HG03432 (cell line): Measurements from ENCODE around the gene C4BPB.
A peak's percentile ranks its signal among the peaks of the same experiment; 100 is the strongest.

Experiments used
- ATAC-seq: cut with Tn5 transposase; IDR thresholded peaks from one replicate; pipeline ENCODE4 v1.9.1; 2021; ENCODE audit warnings: mild to moderate bottlenecking, moderate library complexity; ENCODE audit not compliant: unreplicated experiment

The C4BPB gene

DNA sequence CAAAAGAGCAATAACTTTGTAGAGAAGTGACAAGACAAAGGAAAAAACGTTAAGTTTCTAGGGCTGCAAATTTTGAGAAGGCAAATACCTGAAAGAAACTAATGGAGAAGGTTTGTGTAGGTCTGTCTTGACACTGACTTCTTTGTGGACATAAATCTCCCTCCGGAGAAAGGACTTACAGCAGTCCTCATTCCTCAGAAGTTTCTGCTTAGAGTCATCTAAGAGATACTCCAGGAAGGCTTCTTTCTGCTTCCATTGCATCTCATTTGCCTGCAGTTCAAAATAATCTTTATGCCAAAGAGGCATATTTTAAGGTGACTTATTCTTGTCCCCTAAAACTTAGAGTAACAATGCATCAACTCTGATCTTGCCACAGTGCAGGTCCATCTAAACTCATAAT is 4.4 kb upstream of the C4BPB start:
- ATAC-seq: no peak

DNA sequence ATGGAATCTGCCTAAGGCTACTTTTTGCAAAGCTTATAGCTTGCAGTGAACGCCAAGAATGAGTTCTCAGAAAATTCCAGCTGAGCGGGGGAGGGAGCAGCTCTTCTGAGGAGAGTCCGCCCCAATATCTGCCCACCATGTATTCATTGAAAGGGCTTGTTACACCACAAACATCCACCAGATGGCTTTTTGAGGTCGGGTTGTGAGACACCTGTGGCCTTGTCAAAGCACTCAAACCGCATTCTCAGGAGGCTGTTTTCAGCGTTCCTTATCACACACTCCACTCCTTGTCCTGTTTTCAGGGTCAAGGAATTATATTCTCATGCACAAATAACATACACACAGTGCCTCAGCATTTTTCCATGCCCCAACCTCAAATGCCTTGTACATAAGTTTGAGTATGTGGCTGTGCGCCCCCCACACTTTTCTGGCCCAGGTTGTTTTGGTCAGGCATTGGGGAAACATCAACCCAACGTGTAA is 3.9 kb upstream of the C4BPB start:
- ATAC-seq: peak; percentile 73

DNA sequence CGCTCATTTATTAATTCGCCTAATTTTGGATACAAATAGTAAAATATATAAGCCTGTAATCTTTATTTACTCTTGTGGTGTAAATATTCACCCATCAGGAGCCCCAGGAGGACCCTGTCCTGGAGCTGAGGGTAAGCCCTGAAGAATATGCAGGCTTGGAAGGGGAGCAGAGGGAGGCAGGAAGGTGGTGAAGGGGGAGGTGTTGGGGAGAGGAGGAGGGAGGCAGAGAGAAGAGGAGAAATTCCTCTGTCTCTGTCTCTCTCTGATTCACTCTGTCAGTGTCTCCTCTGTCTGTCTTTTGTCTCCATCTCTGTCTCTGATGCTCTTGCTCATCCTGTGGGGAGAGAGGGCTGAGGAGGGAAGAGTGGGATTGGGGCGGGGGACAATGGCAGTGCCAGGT is 2.8 kb upstream of the C4BPB start:
- no peak for ATAC-seq

DNA sequence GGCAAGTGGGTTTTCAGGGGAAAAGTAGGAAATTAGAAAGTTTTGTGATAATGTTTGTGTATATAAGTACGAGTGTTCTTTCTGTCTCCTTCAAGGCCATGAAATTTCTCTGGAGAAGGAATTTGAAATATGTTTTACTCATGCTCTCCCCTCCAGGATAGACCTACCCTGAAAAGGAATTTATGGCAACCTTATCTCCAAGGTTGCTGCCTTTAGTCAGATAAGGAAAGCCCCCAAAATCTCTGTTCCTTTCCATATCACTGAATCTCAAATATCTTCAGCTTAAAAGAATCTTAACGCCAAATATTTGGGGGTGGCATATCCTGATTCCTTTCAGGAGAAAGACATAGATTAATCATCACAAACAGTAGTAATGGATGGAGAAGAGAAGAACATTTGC is 499 bp upstream of the C4BPB start:
- ATAC-seq: no peak

DNA sequence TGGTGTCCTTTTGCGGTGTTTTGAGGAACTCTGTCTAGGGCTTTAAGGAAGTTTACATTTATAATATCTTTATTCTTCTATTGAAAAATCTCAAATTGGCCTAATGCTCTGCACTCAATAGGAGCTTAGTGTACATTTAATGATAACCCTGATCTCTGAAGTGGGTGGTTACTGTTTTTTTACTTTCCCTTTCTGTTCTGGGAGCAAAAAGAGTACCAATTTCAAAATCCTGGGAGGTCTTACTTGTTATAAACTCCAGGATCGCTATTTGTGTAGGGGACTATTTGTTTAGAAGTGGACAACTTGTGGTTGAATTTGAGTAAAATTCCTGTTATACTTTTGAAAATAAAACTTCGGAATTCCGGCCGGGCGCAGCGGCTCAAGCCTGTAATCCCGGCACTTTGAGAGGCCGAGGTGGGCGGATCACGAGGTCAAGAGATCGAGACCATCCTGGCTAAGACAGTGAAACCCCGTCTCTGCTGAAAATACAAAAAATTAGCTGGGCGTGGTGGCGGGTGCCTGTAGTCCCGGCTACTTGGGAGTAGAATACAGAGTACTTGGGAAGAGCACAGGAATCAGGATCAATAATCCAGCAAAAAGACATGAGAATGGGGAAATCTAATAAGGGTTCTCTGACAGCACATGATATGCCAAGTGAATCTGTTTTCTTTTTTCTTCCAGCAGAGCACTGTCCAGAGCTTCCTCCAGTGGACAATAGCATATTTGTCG is 1.1 kb downstream of the C4BPB start:
- ATAC-seq: no peak

DNA sequence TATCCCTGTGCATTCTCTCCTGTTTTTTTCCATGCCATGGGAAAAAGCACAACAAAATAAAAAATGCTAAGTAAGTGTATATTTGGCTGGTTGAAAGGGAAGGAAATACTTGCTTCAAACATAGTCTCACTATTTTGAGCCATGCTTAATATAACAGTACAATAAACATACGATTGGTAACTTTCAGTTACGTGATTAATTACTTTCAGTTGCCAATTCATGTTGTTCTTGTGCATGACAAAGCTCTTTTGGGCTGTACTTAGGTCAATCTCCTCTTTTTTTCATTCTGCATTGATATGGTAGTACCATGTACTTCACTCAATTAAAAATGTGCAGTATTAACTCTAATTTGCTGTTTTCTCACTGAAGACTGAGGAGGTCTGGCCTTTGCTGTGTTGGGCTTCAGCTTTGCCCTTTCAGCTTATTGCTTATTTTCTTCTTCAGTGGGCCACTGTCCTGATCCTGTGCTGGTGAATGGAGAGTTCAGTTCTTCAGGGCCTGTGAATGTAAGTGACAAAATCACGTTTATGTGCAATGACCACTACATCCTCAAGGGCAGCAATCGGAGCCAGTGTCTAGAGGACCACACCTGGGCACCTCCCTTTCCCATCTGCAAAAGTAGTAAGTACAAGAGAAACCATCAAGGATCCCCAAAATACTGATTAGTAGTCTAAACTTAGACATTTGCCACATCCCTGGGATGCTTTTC is 2.7 kb downstream of the C4BPB start:
- no peak for ATAC-seq

DNA sequence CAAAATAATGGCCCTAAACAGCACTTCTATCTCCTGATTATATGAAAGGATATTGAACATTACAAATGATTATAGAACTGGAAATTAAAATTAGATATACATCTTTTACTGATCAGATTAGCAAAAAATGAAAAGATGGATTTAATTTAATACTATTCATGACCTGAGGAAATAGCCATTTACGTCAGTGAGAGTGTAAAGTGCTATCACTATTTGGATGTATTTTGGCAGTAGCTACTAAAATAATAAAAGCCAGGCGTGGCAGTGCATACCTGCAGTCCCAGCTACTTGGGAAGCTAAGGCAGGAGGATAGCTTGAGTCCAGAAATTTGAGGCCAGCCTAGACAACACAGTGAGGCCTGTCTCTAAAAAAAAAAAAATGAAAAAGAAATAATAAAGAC is 5.3 kb downstream of the C4BPB start:
- no peak for ATAC-seq

DNA sequence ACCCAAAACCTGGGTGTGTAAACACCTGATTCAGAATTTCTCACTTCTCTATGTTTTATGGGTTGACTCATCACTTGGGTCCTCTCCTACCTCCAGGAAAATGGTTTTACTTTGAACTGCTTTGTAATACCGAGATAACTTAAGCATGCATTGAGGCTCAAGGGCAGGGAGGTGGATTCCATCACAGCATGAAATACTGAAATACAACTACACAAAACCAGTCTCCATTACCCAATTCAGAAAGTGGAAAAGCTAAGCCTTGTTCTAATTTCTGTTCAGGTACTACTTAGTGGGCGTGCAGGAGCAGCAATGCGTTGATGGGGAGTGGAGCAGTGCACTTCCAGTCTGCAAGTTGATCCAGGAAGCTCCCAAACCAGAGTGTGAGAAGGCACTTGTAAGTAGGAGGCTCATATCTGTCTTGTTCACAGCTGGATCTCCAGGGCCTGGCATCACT is 9.2 kb downstream of the C4BPB start:
- peak; percentile 96 for ATAC-seq

DNA sequence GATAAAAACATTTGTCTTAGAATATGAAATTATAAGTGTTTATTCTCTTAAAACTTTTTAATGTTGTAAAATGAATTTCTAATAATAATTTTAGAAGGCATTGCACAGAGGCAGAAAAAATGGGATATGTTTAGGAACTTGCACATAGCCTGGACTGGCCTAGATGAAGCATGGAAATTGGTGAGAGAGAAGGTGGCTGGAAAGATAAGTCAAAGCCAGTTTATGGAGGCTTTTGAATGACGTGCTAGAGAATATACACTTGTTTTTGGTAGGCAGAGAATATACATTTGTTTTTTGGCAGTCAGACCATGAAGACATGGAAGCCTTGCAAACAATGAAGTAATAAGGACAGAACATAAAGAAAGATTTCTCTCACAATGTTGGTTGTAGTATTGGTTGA is 13.1 kb downstream of the C4BPB start:
- ATAC-seq: no peak

DNA sequence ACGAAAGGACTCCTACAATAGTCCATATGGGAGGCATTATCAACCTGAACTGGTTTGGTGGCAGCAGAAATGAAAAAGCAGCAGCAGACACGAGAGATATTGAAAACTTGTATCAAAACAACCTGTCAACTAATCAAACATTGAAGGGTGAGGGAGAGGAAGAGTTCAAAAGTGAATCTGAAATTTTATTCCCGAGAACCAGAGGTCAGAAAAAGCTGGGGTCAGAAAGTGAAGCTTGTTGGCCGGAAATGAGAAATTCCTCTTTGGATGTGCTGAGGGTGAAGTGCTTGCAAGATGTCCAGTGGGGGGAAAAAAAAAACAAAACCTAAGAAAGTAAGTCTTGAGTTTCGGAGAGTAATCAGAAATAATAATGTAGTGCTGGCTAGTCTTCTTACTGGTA is 13.5 kb downstream of the C4BPB start:
- ATAC-seq: no peak

DNA sequence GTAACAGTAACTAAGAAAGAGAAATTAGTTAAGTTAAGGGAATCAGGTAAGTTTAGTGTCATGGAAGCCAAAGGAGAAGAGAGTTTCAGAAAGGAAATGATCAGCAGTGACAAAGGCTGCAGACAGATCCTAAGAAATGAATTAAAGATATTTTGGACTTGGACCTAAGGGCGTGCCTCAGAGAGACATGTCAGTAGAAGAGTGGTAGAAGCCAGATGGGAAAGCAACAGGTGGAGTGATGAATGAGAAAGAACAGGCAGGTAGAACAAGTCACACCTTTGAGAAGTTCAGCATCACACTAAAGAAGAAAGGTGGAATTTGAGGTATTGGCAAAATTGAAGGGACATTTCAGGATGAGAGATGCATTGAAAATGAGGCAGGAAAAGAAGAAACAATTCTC is 14.0 kb downstream of the C4BPB start:
- no peak for ATAC-seq

DNA sequence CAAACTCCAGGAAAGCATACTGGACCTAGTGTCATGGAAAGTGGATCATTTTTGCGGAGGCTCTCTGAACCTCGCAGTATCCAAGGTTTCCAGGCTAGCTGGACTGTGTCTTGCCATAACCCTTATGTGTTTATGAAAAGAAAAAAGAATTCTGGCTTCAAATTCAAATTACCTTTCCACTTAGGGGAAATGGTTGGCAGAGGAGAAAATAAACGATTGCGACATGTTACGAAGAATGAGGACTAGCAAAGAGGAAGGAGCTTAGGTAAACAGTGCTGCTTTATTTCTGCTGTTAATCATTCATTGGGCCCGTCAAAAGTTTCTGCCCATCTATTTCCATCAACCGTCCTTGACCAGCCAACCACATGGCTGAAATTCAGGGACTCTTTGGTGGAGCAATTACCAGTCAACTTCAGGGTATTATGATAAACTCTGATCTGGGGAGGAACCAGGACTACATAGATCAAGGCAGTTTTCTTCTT is 15.3 kb downstream of the C4BPB start, which contains the start of gene C4BPA:
C4BPA (plus strand) TSS at position 342 of the 482 bp plus-strand sequence. CDS start 8,793 bp downstream, outside the sequence.
- ATAC-seq: no peak

DNA sequence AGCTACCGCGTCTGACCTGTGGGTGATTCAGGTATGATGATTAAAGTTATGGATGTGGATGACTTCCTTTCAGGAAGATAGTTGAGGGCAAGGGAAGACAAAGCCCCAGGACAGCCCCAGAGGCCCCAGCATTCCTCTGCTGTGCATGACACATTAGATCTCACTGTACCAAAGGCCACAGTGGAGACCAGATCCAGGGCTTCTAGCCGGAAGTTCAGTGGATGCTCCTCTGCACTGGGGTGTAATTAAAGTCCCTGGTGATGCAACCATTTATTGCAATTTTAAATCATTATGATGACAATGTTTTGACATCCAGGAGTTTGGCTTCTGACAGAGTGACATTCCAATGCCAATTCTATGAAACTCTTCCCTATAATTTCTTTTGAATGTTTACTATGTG is 20.3 kb downstream of the C4BPB start:
- ATAC-seq: no peak

DNA sequence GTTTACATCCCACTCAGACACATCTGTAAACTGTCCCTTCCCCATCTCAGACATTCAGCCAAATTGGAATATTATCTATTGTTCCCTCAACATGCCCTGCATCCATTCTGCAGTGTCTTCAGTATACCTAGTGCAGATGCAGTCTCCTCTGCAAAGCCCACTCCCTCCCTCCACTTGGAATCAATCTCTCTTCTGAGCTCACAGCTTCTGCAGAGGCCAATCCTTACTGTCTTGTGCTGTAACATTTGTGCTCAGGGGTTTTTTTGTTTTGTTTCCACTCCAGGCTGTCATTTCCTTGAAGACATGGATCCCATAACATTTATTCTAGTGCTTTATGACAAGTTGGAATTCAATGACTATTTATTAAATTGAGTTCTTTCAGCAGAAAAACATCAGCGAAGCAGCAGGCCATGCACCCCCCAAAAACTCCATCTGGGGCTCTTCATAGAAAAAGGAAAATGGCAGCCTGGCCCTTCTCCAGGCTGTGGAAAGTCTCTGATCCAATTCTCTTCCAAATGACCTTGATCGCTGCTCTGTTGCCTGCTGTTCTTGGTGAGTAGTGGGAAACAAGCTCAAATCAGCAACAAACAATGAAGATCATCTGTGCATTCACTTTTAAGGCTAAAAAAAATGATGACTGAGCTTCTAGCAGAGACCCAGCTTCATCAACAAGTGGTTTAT is 24.1 kb downstream of the C4BPB start:
- ATAC-seq: no peak

DNA sequence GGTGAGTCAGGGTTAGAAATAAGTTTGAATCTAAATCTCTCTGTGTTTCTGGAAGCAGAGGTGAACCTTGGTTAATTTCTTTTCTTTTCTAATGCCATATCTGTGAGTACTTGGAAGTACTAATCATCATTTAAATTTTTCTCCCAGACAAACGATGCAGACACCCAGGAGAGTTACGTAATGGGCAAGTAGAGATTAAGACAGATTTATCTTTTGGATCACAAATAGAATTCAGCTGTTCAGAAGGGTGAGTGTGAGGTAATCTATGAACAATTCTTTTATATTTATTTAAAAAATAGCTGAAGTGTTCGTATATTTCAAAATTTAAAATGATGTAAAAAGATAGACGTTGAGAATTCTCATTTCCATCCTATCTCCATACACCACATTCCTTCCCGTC is 26.6 kb downstream of the C4BPB start:
- ATAC-seq: no peak

DNA sequence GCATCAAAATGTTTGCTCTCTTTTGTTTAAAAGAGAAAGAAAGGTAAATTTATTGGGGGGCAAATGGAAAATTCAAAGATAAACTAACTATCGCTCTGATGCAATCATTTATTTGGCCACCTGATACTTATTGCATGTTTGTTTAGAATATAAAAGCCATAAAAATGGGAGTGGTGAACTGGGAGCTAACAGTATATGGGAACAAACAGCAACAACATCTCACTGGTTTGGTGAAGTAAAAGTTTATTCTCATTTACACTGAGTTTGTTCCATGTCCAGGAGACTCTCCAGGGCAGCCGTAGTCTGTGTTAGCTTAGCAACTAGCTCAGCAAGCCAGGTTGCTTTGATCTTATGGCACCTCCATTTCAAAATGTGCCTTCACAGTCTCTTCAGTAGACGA is 35.7 kb downstream of the C4BPB start:
- ATAC-seq: no peak

DNA sequence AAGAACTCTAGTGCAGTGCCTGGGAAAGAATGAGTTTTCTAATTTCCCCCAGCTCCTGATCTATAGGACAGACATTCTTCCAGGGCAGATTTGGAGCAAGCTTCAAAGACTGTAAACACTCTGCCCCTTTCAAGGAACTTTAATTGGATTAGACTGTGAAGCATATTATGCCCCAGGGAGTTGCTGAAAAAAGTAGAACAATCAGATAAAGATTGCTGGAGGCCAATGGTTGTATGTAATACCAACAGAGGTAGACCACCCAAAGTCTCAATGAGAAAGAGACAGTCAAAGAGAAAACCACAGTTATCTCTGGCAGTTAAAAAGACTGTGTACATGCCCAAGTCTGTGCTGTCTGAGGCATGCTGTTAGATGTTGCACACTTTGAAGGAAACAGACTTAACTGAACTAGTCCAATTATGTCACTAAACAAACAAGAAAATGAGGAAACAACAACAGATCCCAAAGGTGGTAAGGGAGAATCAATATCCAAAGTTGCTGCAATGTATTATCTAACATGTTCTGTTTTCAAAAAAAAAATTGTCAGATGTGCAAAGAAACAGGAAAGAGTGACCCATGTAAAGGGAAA is 39.8 kb downstream of the C4BPB start:
- no peak for ATAC-seq

DNA sequence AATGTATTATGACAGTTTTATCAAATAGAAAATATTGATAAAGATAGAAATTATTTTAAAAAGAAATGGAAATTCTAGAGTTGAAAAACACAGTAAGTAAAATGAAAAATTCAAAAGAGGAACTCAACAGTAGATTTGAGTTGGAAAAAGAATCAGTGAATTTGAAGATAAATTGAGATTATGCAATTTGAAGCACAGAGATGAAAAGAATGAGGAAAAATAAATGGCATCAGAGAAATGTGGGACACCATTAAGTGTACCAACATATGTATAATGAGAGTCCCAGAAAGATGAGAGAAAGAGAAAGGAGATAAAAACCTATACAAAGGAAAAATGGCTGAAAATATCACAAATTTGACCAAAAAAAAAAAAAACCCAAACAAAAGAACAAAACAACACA is 40.4 kb downstream of the C4BPB start:
- ATAC-seq: no peak

DNA sequence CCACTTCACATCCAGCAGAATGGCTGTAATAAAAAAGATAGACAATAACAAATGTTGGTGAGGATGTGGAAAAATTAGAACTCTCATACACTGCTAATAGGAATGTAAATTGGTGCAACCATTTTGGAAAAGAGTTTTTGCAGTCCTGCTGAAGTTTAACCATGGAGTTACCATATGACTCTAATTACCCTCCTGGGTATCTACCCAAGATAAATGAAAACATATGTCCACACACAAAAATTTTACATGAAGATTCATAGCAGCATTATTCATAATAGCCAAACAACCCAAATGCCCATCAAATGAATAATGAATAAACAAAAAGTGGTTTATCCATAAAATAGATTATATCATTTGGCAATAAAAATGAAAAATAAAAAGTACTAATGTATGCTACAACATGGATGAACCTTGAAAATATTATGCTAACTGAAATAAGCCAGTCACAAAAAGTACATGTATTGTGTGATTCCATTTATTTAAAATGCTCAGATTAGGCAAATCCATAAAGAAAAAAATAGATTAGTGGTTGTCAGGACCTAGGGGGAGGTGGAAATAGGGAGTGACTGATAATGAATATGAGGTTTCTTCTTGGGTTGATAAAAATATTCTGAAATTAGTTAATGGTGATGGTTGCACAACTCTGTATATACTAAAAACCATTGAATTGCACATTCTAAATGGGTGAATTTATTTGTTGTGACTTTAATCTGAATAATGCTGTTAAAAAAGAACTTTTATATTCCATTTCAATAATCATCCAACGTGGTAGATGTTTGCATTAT is 41.8 kb downstream of the C4BPB start:
- no peak for ATAC-seq

DNA sequence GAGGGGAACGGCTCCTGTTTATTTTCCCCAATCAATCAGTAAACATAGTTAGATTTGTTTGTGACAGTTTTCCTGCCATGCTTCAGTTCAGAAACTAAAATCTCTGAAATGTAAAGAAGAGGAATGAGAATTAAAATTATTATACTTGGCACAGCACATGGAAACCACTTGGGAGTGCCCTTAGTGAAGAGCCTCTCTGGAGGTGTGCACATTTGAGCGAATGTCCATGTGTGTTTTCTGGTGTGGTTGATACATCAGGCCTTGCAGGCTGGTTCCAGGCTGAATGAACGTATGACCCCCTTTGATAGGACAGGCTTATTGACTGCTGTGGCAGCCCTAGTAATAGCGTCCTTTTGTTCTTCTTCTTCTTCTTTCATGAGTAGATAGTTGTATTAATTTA is 42.5 kb downstream of the C4BPB start:
- no peak for ATAC-seq
